HG03103 (cell line): Measurements from ENCODE around the gene PCNA.

Source experiments
- ATAC-seq: cut with Tn5 transposase; IDR thresholded peaks from one replicate; pipeline ENCODE4 v1.9.1; 2021; ENCODE audit warnings: low read depth; ENCODE audit not compliant: unreplicated experiment

PCNA gene

GRCh38 chr20:5070081-5070480 is 49.7 kb downstream of the PCNA start:
- no peak for ATAC-seq

GRCh38 chr20:5069141-5069806 is 50.5 kb downstream of the PCNA start:
- ATAC-seq, result no peak

- no peak for ATAC-seq
Measured at GRCh38 chr20:5067877-5068645, 51.7 kb downstream of the PCNA start.

GRCh38 chr20:5065879-5066383 is 53.8 kb downstream of the PCNA start:
- ATAC-seq, result no peak

GRCh38 chr20:5065166-5065878 is 54.4 kb downstream of the PCNA start:
- ATAC-seq, result no peak
